Fibroblast of the conjunctiva (primary cell): ENCODE data around the gene SECTM1.
"Not testable (repeated sequence)": the region's sequence is repeated elsewhere in the genome, so short reads cannot be mapped to it uniquely, and the experiment has no call there.

Source experiments
- DNase-seq: peaks from one replicate; pipeline ENCODE4 v3.0.0-alpha.2; 2010; ENCODE audit warnings: low read depth

SECTM1 gene

DNA sequence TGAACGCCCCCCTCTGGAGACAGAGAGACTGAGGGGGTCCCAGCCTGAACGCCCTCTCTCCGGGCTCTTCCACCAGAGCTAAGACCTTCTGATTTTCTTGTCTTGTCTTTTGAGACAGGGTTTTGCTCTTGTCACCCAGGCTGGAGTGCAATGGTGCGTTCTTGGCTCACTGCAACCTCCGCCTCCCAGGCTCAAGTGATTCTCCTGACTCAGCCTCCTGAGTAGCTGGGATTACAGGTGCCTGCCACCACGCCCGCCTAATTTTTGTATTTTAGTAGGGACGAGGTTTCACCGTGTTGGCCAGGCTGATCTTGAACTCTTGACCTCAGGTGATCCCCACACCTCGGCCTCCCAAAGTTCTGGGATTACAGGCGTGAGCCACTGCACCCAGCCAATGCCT is 14.4 kb upstream of the SECTM1 start:
- DNase-seq, result not testable (repeated sequence)

DNA sequence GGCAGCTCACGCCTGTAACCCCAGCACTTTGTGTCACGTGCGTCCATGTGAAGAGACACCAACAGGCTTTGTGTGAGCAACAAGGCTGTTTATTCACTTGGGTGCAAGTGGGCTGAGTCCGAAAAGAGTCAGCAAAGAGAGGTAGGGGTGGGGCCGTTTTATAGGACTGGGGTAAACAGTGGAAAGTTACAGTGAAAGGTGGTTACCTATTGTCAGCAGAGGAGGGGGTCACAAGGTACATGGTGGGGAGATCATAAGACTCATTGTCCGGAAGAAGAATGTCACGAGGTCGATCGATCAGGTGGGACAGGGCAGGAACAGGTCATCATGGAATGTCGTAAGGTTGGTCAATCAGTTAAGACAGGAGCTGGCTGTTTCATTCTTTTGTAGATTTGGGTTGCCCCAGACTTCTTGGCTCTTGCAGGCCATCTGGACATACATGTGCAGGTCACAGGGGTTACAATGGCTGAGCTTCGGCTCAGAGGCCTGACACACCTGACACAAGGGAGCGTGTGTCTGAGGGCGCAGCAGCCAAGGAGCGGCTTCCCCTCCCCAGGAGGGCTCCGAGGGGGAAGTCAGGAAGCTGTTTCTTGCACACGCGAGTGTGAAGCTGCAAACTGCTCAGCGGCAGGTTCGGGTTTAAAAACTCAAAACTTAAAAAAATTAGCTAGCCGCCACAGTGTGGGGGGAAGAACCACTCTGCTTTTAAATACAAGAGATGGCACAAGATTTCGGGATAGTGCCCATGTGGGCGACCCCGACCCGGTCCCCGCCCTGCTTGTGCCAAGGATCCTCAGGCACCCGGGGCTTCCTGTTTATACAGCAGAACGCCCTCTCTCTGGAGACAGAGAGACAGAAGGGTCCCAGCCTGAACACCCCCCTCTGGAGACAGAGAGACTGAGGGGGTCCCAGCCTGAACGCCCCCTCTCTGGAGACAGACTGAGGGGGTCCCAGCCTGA is 13.1 kb upstream of the SECTM1 start:
- DNase-seq, result no peak

DNA sequence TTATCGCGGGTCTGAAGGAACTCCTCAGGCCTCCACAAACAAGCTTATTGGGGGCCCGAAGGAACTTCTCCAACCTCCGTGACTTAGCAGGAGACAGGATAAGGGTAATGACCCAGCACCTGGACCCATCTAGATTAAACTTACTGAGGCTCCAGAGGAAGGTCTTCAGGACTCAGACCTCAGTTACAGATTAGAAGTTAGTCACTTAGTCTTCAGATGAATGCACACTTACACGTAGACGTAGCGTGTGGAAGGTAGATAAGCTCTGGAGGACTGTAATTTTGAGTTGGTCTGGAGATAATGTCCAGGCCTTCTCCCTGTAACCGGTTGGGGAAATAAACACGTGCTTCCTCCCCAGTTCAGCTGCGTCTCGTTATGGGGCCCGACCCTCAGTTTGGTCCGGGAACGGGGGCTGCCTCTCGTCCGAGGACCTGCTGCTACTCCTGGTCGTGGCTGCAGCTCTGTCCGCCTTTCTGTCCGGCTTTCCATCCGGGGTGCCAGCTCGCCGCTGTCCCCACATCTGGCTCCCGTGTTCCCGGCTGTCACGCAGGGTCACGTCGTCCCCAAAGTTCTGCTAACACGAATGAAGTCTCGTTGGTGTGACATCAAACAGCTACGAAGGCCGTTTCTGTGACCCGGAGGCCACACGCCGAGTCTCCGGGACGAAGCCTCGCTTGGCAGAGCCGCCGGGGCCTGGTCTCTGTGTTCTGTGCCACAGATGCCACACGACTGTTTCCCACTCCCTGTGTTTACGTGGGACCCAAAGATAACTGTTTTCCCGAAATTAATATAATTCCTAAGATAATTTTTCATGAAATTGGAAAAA is 11.8 kb upstream of the SECTM1 start:
- DNase-seq, result no peak

GRCh38 chr17:82344175-82344907 is 10.8 kb upstream of the SECTM1 start:
- no peak for DNase-seq

DNA sequence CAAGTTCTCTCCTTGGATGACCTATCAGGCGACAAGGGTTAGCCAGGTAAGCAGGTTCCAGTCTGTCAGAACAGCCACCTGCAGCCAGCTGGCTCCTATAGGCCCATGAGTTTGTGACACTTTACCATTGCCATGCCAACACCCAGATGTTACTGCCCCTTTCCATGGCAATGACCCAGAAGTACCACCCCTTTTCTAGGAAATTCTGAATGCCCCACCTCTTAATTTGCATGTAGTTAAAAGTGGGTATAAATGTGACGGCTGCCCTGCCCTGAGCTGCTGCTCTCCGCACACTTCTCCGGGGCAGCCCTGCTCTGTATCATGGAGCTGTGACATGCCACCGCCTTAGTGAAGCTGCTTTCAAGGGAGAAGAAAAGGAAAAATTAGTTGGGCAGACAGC is 10.0 kb upstream of the SECTM1 start:
- no peak for DNase-seq

- DNase-seq, result no peak
Observed at GRCh38 chr17:82342361-82343079, 9.0 kb upstream of the SECTM1 start.

- DNase-seq, result no peak
Observed at GRCh38 chr17:82339634-82340580, 6.3 kb upstream of the SECTM1 start.

GRCh38 chr17:82338858-82339633 is 5.5 kb upstream of the SECTM1 start:
- peak; percentile 36 for DNase-seq

GRCh38 chr17:82334622-82335394 is 1.2 kb upstream of the SECTM1 start:
- DNase-seq, result no peak

GRCh38 chr17:82334204-82334621 is 647 bp upstream of the SECTM1 start:
- no peak for DNase-seq

DNA sequence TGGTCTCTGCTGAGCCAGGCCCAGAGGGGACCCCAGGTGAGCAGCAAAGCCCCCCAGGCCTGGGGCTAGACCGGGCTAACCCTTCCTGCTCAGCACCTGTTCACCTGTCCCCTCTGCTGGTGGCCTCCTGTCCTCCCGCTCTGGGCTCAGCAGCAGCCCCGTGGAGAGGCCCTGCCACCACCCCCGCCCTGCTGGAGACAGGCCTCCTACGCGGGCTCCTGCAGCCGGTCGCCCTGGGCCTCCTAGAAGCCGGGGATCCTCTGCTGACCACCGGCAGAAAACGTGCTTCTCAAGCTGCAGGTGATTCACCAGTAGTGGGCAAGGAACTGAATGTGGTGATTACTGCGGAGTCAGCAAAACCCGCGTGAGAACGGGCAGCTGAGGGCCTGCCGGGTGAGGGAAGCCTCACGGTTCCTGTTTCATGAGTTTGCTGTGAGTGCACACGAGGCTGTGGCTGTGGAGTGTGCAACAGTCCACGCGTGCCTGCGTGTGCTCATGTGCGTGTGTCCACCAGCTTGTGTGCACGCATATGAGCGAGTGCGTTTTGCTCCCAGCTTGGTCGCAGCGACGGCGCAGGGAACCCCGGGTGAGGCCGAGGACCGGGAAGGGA is 792 bp downstream of the SECTM1 start:
- no peak for DNase-seq

- no peak for DNase-seq
Observed at GRCh38 chr17:82331345-82331939, 2.1 kb downstream of the SECTM1 start.

GRCh38 chr17:82330322-82331239 is 3.0 kb downstream of the SECTM1 start:
- DNase-seq, result peak; percentile 30

- DNase-seq, result no peak
Observed at GRCh38 chr17:82329683-82330321, 3.8 kb downstream of the SECTM1 start.

DNA sequence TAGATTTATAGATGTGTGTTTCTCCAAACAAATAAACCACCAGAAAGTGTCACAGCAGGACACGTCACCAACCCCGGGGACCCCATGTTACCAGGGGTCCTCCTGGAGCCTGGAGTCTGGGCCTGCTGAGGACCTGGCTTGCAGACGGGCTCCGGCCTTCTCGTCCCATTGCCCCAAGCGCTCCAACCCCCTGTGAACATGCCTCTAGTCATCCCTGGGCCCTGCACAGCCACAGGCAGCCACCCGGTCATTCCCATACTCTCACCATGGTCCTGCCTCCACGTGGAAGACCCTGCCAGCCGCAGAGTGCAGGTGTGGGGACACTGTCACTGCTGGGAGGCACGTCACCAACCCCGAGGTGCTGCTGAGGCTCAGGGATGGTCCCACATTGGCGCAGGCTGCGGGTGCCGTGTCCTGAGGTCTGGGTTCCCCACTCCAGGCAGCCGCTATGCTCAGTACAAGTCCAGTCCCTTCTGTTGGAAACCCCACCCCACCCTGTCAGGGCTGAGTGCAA is 4.5 kb downstream of the SECTM1 start:
- DNase-seq, result no peak
